ENCODE measurements around the gene SEMA6C. TPM values are rescaled to one million over a fixed set of nuclear protein-coding genes. Genes with fewer than 3 reads are reported as not detected.

The SEMA6C gene
- total RNA-seq, 1 experiment from 2014 or later, result 8.2 TPM

DNA sequence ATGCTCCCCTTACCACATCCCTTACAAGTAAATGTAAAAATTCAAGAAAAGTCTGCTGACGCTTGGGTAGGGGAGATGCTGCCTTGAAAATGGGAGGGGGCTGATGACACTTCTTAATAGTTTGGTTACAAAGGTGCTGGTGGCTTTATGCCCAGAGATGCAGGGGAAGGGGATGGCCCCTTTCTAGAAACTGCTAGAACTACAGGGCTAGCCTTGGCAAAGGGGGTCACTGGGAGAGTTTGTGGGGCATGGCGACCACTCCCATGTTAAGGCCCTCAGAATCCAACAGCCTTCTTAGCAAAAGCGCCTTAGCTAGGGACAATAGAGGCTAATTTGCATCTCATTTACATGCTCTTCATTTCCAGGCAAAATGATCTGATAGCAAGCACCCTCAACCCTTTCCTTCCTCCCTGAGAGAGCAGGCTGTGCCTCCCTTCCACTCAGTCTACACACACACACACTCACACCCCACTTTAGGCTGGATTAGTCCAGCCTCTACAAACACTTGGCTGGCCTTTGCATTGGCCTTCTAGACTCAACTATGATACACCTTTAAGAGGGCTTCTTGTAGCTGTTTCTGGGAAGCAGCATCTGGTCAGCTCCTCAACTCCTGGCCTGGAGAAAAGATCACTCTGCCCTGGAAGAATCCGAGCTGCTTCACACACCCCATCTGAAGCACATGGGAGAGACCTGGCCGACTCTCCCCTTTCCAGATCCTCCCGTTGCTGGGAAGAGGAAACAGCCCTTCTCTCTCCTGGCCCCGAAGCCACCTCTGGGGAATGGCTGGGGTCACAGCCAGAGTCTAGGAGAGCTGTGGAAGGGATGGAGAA lies 1.7 kb downstream of the SEMA6C start:
- peaks cover 8 to 17% of the 10 kb centered on the region in 2 experiments; a peak in 3 of 4 replicates for H3K4me1 ChIP-seq (ENCODE audit: control insufficient read depth in 1 of 2, insufficient read depth in 2 of 2, low read length in 2 of 2)
- no peaks in the 10 kb centered on the region for H4K20me1 ChIP-seq (ENCODE audit: insufficient read depth)
- POLR2A ChIA-PET, result no interaction called here
- no peak for TF ChIP-seq EZH2 (IDR thresholded peaks at IDR 0.05)
- TF ChIP-seq SRF (IDR thresholded peaks at IDR 0.05; ENCODE audit: low read depth), result no peak
- no peak for TF ChIP-seq SIN3A (IDR thresholded peaks at IDR 0.05; ENCODE audit: low read depth)
- no peak for TF ChIP-seq EGR1 (IDR thresholded peaks at IDR 0.05; ENCODE audit: low read depth)
- TF ChIP-seq RAD21 (IDR thresholded peaks at IDR 0.05; ENCODE audit: low read depth), result no peak
- no peak for TF ChIP-seq POLR2AphosphoS5 (IDR thresholded peaks at IDR 0.05; ENCODE audit: low read depth, low read length)
- TF ChIP-seq, protein P1, sequence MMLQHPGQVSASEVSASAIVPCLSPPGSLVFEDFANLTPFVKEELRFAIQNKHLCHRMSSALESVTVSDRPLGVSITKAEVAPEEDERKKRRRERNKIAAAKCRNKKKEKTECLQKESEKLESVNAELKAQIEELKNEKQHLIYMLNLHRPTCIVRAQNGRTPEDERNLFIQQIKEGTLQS (IDR thresholded peaks at IDR 0.05), result no peak
- TF ChIP-seq, protein P2, sequence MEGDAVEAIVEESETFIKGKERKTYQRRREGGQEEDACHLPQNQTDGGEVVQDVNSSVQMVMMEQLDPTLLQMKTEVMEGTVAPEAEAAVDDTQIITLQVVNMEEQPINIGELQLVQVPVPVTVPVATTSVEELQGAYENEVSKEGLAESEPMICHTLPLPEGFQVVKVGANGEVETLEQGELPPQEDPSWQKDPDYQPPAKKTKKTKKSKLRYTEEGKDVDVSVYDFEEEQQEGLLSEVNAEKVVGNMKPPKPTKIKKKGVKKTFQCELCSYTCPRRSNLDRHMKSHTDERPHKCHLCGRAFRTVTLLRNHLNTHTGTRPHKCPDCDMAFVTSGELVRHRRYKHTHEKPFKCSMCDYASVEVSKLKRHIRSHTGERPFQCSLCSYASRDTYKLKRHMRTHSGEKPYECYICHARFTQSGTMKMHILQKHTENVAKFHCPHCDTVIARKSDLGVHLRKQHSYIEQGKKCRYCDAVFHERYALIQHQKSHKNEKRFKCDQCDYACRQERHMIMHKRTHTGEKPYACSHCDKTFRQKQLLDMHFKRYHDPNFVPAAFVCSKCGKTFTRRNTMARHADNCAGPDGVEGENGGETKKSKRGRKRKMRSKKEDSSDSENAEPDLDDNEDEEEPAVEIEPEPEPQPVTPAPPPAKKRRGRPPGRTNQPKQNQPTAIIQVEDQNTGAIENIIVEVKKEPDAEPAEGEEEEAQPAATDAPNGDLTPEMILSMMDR (IDR thresholded peaks at IDR 0.05 in 2 of 3, conservative IDR thresholded peaks at IDR 0.05 in 1 of 3; ENCODE audit: borderline replicate concordance in 1 of 3, insufficient read depth in 1 of 3, low read depth in 2 of 3, low read length in 2 of 3), result no peak
- no peak for TF ChIP-seq TCF7L2 (IDR thresholded peaks at IDR 0.05; ENCODE audit: borderline replicate concordance, extremely low read depth, insufficient read depth, insufficient read length)
- no peak for TF ChIP-seq FOSL1 (IDR thresholded peaks at IDR 0.05; ENCODE audit: low read depth)
- no peak for TF ChIP-seq ZNF274 (IDR thresholded peaks at IDR 0.05; ENCODE audit: low read depth, low read length)
- TF ChIP-seq, protein P3, sequence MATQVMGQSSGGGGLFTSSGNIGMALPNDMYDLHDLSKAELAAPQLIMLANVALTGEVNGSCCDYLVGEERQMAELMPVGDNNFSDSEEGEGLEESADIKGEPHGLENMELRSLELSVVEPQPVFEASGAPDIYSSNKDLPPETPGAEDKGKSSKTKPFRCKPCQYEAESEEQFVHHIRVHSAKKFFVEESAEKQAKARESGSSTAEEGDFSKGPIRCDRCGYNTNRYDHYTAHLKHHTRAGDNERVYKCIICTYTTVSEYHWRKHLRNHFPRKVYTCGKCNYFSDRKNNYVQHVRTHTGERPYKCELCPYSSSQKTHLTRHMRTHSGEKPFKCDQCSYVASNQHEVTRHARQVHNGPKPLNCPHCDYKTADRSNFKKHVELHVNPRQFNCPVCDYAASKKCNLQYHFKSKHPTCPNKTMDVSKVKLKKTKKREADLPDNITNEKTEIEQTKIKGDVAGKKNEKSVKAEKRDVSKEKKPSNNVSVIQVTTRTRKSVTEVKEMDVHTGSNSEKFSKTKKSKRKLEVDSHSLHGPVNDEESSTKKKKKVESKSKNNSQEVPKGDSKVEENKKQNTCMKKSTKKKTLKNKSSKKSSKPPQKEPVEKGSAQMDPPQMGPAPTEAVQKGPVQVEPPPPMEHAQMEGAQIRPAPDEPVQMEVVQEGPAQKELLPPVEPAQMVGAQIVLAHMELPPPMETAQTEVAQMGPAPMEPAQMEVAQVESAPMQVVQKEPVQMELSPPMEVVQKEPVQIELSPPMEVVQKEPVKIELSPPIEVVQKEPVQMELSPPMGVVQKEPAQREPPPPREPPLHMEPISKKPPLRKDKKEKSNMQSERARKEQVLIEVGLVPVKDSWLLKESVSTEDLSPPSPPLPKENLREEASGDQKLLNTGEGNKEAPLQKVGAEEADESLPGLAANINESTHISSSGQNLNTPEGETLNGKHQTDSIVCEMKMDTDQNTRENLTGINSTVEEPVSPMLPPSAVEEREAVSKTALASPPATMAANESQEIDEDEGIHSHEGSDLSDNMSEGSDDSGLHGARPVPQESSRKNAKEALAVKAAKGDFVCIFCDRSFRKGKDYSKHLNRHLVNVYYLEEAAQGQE (IDR thresholded peaks at IDR 0.05; ENCODE audit: low read depth), result no peak
- H3K27me3 ChIP-seq (ENCODE audit: insufficient read depth, low read length), result no peaks in the 10 kb centered on the region
- H3K9ac ChIP-seq (ENCODE audit: low read length), result no peak overlapping the region
- no peaks in the 10 kb centered on the region for H3K79me2 ChIP-seq (ENCODE audit: insufficient read depth, low read length)
- no peaks in the 10 kb centered on the region for H3K9me2 ChIP-seq (ENCODE audit: insufficient read depth)
- no peak for DNase-seq (ENCODE audit: low read depth, low spot score)
- H2AFZ ChIP-seq (ENCODE audit: low read depth, low read length, poor library complexity, severe bottlenecking), result no peak overlapping the region
- H3K36me3 ChIP-seq (ENCODE audit: control insufficient read depth in 1 of 2, insufficient read depth in 2 of 2, low read length in 2 of 2), result no peaks in the 10 kb centered on the region
- no peak for ATAC-seq
- no peaks in the 10 kb centered on the region for H3K9me3 ChIP-seq (ENCODE audit: control insufficient read depth in 1 of 2, insufficient read depth in 1 of 2, low read depth in 1 of 2, low read length in 2 of 2)
- no peak overlapping the region for H3K4me2 ChIP-seq (ENCODE audit: low read length)
- no peak overlapping the region for H3K27ac ChIP-seq (ENCODE audit: low read depth, low read length)
- RAD21 ChIA-PET (ENCODE audit: low non-redundant PET in 1 of 2, low total read pairs in 2 of 2, uncharacterized antibody in 2 of 2, unreplicated experiment in 2 of 2), result no interaction called here
- BruUV-seq (replicated peaks), result no TSS peak
- CTCF ChIA-PET, result interaction anchor here (1.7 kb wide), 1 partner anchor 45 kb away, joined by 7 read pairs; no protein-coding TSS in a partner anchor
- H3K4me3 ChIP-seq (replicated peaks in 1 of 2; ENCODE audit: low read depth in 1 of 2, low read length in 2 of 2), result no peak overlapping the region
- intact Hi-C loops (cut with micrococcal nuclease), result no loop called here

Measured in HCT116 (cell line).